HG03558 (cell line): ENCODE results near the gene ZNF385A.

Experiments
- ATAC-seq: cut with Tn5 transposase; IDR thresholded peaks from one replicate; pipeline ENCODE4 v1.9.1; 2021; ENCODE audit warnings: moderate number of reproducible peaks; ENCODE audit not compliant: unreplicated experiment; ENCODE audit errors: extremely low read depth

The ZNF385A gene

DNA sequence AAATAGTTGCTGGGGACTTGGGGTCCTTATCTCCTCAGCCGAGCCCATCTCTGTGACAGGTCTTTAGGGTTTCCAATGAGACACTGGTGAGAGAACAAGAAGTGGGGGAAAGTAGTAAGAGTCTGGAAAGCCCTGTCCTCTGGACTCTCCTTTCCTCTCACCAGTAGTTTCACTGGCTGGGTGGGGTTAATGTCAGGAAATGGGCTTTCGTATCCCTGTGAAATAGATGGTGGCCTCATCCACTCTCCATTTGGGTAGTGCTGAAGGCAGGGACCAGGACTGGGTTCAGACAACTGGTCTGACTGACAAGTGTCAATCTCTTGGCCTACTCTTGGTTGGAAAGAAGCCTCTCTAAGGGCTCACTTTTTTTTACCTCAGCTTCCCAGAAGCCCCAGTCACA is 7.5 kb downstream of the ZNF385A start:
- no peak for ATAC-seq

DNA sequence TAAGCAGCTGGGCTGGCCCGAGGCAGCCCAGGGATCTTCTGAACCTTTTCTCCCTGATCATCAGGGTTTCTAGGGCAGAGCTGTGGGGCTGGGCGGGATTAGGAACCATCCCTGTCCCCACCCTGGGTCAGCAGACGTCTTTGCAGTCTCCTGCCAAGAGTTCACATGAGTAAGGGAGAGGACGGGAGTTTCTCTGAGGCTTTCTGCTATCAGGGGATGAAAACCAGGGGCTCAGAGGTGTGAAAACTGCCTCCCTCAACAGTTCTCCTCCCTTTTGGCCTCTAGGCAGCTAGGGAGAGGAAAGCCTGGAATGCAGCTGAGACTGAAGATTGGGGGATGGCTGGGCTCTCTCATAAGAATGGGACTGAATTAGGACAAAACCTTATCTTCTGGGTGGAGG is 7.9 kb downstream of the ZNF385A start:
- no peak for ATAC-seq

DNA sequence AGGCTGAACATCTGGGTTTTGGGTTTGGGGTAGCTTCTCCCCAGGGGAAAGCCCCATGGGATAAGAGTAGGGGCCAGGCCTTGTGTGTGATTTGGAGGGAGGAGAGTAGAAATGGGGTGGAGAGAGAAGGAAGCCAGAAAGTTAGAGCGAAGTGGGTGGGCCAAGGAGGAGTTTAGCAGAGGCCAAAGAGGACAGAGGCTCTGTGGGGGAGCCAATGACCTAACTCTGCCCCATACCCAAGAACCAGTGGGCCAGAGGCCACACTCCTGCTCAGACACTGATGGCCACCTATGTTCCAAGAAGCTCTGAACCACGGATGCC is 9.3 kb downstream of the ZNF385A start:
- no peak for ATAC-seq

DNA sequence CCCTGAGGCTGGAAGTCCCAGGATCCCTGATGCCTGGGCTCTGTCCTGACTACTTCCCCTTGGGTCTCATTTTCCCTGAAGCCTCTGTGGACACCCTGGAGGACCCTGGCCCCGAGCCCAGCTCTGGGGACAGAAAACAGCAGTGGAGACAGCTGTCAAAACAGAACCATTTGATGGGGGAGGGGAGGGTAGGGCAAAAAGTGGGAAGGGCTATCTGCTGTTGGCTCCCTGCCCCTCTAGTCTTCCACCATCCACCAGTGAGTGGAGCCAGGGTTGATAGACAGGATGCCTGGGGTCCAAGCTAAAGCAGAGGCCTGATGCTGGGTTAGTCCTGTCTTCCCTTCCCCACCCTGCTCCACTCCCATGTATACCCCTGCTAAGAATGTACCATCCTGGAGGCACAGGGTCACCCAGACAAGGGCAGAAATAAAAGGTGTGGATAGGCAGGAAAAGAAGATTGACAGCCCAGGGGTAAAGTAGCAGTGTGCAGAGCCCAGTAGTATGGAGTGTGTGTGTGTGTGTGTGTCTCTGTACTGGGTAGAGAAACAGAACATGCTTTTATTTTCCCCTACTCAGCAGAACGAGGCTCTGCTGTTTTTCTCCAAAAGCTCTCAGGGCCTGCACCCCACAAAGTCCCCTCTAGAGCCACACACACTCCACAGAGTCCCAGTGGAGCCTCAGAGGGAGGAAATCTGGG is 9.8 kb downstream of the ZNF385A start:
- ATAC-seq, result no peak

DNA sequence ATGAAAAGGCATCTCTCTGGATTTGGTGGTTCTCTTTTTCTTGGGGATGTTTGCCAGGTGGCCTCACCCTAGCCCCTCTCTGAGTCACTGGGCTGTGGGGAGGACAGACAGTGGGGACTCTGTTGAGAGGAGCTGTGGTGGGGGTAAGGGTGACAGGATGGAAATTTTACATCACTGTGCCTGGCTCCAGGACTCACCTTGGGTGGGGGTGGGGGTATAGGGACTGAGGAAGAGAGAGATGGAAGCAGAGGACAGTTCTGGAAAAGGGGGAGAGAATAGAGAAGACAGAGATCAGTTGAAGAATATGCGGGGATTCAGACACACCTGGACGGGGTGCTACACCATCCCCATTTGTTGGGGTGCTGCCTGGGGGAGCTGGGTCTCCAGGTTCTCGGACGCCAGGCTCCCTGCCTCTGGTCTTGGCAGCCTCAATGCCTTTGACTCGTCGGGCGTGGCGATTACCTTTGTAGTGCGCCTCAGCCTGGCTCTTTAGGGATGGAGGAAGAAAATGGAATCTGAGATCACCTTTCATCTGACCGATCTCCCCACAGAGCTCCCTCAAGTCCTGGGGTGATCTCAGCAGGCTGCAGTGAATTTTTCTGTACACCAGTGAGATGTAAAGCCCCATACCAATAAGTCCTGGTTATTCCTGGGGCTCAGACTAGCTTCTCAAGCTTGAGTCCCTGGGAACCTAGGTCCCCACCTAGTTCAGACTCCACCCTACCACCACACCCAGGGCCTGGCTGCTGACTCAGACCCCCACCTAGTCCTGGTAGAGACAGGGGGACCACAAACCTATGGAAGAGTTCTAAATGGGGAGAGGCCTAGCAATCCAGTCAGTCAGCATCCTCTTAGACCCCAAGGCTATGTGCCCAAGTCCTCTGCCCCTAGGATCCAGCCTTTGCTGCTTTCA is 10.6 kb downstream of the ZNF385A start:
- no peak for ATAC-seq

DNA sequence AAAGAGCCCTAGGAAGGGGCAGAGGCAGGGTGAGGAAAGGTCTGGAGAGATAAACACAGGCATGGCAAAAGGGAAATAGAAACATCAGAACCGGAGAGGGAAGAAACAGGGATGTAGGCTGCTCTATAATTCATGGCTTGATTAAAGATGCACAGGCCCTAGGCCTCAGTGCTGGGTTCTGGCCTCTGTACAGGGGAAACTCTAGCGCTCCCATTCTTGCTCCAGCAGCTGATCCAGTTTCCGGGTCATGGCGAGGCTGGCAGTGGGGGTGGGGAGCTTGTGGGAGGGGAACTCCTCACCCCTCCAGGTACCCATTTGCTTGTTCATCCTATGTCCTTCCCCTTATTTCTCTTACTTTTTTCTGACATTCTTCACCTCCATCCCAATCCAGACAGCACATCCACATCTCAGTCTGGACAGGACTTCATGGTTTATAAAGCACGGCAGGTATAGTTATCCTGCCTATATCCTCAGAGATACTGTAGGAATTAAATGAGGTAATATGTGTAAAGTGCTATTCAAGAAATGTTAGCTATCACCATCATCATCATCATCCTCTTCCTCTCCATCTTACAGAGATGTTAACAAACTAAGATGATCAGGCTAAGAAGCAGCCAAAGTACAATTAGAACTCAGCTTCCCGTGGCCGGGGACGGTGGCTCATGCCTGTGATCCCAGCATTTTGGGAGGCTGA is 12.3 kb downstream of the ZNF385A start:
- ATAC-seq, result no peak

DNA sequence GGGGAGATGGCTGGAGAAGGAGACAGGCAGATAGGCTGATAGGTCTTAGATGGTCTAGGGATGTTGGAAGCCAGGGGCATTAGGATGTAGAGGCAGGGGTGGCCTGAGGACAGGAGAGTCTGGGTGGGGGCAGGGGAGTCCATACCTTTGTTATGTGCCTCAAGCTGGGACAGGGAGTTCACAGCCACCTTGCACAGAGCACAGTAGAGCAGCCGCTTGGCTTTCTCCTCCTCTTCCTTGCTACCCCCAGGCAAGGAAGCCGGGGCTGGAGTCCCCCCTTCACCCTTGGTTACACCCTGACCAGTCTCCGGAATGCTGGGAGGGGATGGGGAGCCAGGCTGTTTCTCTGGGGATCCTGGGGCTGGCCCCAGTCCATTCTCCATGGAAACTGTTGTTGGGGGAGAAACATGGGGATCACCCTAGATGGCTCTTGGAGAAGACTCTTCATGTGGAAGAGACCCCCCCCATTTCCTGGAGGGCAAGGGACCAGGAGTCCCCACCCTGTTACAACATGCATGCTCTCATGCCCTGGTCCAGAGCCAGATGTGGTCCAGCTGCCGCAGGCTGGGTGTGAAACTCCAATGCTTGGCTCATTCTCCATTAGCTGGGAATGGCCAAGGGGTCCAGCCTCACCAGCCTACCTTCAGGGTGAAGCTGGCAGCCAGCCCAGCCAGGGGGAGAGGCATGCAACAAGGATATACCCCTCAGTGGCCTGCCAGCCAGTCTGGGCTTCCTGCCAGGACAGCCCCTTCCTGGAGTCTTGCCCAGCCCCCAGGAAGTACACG is 13.0 kb downstream of the ZNF385A start:
- no peak for ATAC-seq

DNA sequence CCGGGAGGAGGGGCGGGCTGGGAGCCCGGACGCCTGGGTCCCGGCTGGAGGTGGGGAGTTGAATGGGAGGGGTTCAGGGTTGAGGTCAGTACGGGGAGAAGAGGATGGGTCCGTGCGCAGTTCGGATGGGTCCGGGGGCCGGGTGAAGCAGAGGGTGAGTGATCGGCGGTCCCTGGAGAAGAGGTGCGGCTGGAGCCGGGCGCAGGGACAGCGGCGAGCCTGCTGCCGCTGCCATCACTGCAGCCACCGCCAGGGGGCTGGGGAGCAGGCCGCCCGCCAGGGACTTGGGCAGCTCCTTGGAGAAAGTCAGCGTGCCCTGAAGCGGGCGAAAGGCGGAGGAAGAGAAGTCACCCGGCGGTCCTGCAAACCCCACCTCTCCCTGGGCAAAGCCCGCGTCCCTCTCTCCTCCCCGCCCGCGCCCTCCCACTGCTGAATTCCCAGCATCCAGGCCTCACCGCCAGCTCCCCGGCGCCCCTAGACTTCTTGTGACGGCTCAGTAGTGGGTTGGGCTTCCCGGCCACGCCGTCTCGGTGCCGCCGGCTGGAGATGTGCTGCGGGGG is 14.3 kb downstream of the ZNF385A start:
- no peak for ATAC-seq

DNA sequence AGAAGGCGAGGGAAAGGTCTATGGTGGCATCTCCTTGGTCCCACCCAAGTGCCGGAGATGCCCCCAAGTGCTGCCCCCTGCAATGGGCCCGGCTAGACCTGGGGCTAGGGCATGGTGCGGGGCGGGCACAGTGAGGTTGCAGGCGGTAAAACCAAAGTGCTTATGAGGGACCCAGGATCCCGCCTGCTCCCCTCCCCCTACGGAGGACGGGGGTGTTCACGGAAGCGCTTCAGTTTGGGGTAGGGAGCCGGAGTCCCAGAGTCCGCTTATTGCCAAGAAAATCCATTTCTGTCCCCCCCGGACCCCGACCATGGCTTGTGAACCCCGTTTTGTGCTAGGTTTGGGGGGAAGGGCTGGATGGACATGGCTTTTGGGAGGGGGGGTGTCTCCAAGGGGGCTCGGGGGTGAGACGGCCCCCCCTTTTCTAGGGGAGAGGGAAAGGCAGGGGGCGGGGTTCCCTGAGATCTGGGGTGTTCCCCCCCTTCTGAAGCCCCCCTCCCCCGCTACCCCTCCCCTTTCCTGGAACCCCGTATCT is 14.9 kb downstream of the ZNF385A start:
- ATAC-seq, result no peak

DNA sequence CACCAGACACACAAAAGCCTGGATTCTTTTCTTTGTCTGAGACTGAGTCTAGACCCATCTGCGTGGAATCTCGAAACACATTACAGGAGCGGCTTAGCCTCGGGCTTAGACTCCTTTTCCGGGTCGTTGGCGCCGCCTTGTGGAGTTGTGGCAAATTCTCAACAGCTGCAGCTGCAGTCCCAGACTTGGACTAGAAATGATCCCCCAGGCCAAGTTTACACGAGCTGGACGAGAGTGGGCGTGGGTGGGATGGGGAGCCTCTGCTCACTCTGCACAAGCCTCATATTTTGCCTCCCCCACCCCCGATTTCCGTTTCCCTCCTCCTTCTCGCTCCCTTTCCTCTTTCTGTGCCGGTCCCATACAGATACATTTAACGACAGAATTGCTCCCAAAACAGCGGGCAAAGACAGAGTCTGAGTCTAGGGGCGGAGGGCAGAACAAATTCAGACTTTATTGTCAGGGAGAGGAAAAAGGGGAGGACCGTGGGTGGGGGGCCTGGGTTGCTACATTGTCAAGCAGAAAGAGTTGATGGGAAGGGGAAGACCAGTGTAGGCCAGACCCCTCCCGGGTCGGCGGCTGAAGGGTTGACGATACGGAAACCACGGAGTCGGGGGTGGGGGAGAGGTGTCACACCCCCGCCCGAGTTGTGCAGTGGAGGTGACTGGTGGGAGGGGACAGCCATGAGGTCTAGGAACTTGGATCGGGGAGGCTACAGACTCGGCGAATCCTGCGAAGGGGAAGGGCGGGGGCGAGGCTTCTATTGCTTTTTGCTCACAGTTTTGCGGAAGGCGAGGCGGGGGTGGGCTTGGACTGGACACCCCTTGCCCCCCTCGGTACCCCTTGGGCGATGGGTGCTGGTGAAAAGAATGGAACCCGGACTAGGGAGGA is 15.6 kb downstream of the ZNF385A start:
- no peak for ATAC-seq

DNA sequence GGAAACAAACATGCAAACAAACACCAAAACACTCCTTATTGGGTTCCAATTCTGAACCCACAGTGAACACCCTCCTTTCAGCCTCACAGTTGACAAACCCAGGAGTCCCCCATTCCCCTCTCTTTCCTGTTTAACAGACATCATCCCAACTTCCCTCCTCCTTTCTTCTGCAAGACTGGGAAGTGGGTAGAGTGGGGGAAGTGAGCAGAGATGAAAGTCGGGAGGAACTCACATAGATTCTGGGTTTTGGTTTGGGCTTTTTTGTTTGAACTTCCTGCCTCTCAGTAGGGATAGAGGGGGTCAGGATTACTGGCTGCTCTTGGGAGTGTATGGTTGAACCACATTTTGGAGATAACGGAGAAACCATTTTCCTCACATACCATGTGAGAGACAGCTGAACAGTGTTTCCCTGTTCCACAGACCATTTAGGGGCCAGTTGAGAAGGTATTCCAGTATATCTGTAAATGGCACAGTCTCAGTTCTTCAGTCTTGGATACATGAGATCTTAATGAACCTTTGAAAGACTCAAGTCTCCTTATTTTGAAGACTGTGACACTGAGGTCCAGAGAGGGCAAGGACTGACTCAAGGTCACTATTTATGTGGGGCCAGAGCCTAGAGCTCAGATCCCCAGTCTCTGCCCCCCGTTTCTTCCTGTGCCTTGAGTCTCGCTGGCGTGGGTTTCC is 16.4 kb downstream of the ZNF385A start:
- no peak for ATAC-seq

DNA sequence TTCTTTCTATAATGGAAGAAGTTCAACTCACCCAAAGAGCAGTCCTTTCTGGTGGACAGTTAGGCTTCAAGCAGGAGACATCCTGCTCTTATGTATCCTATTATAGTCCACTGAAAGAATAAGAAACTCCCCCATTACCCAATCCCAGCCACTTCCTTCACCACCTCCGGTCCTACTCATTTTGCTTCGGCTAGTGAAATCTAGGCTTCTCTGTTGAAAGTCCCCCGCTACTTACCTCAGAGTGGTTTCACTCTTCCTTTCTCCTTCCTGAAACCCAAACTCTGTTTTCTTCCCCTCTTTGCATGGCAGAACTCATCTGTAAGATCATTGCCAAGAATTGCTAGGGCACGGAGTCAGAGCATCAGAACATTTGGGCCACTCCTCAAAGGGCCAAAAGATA is 20.1 kb downstream of the ZNF385A start, which contains the start of gene GPR84:
Gene GPR84, minus strand, starts transcription at position 74 of the 400 bp plus-strand sequence. CDS start 635 bp downstream, outside the sequence.
- ATAC-seq, result no peak

DNA sequence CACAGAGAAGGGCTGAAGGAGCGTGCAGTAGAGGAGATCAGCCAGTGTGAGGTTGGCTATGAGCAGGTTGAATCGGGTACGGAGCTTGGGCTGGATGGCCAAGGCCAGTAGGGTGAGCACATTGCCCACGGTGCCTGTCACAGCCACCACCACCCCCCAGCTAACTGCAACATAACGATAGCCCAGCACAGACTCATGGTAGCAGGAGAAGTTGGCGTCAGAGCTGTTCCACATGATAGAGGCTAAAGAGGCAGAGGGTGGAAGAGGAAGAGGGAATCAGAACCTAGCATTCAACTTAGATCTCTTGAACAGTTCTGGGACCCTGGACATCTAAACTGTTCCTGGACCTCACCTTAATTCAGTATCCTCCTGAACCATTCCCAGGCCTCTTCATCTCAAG is 20.9 kb downstream of the ZNF385A start:
- no peak for ATAC-seq

DNA sequence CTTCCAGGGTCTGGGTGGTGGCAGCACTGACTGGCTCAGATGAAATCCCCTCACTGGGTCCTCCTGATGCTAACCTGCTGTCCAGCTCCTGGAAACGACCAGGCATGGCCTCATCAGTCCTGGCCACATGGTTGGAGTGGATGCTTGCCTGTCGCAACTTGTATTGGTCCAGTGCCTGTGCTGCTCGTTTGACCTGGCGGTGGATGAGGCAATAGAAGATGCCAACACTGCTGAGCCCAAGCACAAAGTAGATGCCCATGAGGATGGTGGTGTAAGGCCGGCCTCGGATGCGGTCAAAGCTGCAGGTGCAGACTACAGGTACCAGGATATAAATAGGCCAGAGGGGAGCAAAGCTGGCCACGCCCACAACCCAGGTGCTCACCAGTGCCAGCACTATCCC is 21.5 kb downstream of the ZNF385A start:
- ATAC-seq, result no peak

DNA sequence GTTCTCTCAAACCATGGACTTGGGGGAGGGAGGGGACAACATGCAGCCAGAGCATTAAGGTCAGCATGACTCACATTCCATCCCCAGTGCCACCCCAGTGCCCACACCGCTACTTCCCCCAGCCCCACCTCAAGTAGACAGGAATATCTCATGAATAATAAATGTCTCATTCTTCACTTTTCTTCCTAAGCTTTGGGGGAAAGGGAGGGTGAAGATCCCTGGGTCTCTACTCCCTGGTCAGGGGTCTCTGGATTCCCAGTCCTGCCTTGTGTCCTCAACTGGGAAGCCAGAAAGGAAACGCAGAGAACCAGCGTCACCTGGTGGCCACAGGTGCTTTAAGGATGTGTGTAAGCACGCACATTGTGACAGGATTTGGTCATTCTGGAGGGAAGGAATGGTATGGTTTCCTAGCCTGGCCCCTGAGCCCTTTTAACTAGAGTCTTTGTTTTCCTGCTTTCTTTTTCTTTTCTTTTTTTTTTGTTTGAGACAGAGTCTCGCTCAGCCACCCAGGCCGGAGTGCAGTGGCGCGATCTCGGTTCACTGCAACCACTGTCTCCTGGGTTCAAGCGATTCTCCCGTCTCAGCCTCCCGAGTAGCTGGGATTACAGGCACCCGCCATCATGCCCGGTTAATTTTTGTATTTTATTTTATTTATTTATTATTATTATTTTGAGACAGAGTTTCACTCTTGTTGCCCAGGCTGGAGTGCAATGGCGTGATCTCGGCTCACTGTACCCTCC is 23.6 kb downstream of the ZNF385A start:
- ATAC-seq, result no peak

DNA sequence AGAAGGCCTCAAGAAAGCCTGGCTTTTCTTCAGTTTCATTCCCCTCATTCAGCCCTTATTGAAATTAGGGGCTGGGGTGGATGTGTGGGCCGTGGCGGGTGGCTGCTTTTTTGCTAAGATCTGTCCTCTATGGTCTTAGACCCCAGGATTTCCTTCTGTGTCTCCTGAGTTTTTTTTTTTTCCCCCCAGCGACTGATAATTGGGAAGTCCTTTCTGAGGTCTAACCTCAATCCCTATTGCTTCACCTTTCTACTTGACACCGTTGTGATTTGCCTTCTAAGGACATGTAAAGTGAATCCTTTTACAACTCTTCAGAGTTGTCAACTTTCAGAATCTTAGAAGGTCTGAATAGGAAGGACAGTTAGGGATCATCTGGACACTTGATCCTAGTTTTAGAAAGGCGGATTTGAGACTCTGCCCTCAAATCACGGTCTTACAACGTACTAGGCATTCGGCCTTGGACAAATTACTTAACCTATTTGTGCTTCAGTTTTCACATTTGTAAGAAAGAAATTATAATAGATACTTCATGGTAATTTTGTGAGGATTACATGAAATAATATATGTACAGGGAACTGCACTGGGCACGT is 24.7 kb downstream of the ZNF385A start:
- no peak for ATAC-seq
